GM23248 (cell line): ENCODE data around the gene SDCCAG8. TPM values are rescaled to one million over a fixed set of nuclear protein-coding genes. Genes with fewer than 3 reads are reported as not detected.

ENCODE experiments used
- DNase-seq: peaks from one replicate; pipeline ENCODE4 v3.0.0-alpha.2; 2015
- H2AFZ ChIP-seq: fragments of 200-600 bp; sonication (generic); 2 replicates; pipeline ENCODE4 v1.6.1; 2016; ENCODE audit warnings: antibody characterized with exemption
- H3F3A ChIP-seq: fragments of 200-600 bp; sonication (generic); 2 replicates; pipeline ENCODE4 v1.6.1; 2016; ENCODE audit warnings: mild to moderate bottlenecking, antibody characterized with exemption, mixed run types; ENCODE audit not compliant: insufficient read depth
- H3K27ac ChIP-seq: fragments of 200-600 bp; sonication (generic); 2 replicates; pipeline ENCODE4 v1.5.1; 2016; ENCODE audit warnings: mild to moderate bottlenecking
- H3K27me3 ChIP-seq: fragments of 200-600 bp; sonication (generic); replicated peaks from 2 replicates; pipeline ENCODE4 v1.6.1; 2016; ENCODE audit warnings: mild to moderate bottlenecking; ENCODE audit not compliant: insufficient read depth
- H3K36me3 ChIP-seq: fragments of 200-600 bp; sonication (generic); 2 replicates; pipeline ENCODE4 v1.6.1; 2016; ENCODE audit warnings: low read depth, mild to moderate bottlenecking
- H3K4me1 ChIP-seq: fragments of 200-600 bp; sonication (generic); 2 replicates; pipeline ENCODE4 v1.6.1; 2016; ENCODE audit warnings: mild to moderate bottlenecking; ENCODE audit not compliant: insufficient read depth
- H3K4me2 ChIP-seq: fragments of 200-600 bp; sonication (generic); one replicate; pipeline ENCODE4 v1.6.1; 2016; ENCODE audit warnings: mild to moderate bottlenecking; ENCODE audit not compliant: unreplicated experiment
- H3K4me3 ChIP-seq: fragments of 200-600 bp; sonication (generic); 2 replicates; pipeline ENCODE4 v1.5.1; 2016; ENCODE audit warnings: mild to moderate bottlenecking
- H3K79me2 ChIP-seq: fragments of 200-600 bp; sonication (generic); 2 replicates; pipeline ENCODE4 v1.6.1; 2016; ENCODE audit warnings: mild to moderate bottlenecking; ENCODE audit not compliant: insufficient read depth
- H3K9ac ChIP-seq: fragments of 200-600 bp; sonication (generic); 2 replicates; pipeline ENCODE4 v1.6.1; 2016; ENCODE audit warnings: mild to moderate bottlenecking
- H3K9me2 ChIP-seq: fragments of 200-600 bp; sonication (generic); 2 replicates; pipeline ENCODE4 v1.6.1; 2016; ENCODE audit warnings: mixed run types, mild to moderate bottlenecking, moderate library complexity; ENCODE audit not compliant: insufficient read depth
- H3K9me3 ChIP-seq: fragments of 200-600 bp; sonication (generic); one replicate; pipeline ENCODE4 v1.6.1; 2017; ENCODE audit warnings: low read depth
- H4K20me1 ChIP-seq: fragments of 200-600 bp; sonication (generic); 2 replicates; pipeline ENCODE4 v1.6.0; 2016; ENCODE audit not compliant: insufficient read depth
- EZH2 ChIP-seq: fragments of 200-600 bp; sonication (generic); IDR thresholded peaks from 2 replicates; pipeline ENCODE4 v1.6.1; 2018; ENCODE audit warnings: antibody characterized with exemption, mild to moderate bottlenecking; ENCODE audit not compliant: insufficient read depth, poor library complexity, severe bottlenecking
- EZH2phosphoT487 ChIP-seq: fragments of 200-600 bp; sonication (generic); IDR thresholded peaks from 2 replicates; pipeline ENCODE4 v1.6.1; 2018; ENCODE audit warnings: antibody characterized with exemption, moderate library complexity, mild to moderate bottlenecking, low read depth; ENCODE audit not compliant: insufficient read depth
- WGBS, 2 experiments: methylation state at CpG; one replicate each; pipeline ENCODE4 v1.1.6; 2015 to 2017; ENCODE audit warnings: low lambda C conversion rate in 2 of 2, low coverage in 1 of 2; ENCODE audit errors: missing lambda C conversion rate in 2 of 2; 5-methylcytosine and 5-hydroxymethylcytosine counted together
- in situ Hi-C: fragments of 300-500 bp; cut with MboI; formaldehyde crosslinking; loops from 2 replicates; pipeline ENCODE4 v1.15.0; 2020
- polyA plus RNA-seq: library from polyadenylated mRNA; unstranded; fragments of >200 nt; fragmentation: Nextera tagmentation; extraction: Ambion mirVana; gene quantifications from 2 replicates; pipeline ENCODE4 v1.2.1, GENCODE V29; 2016
- total RNA-seq: library from RNA; depleted of rRNA; stranded (reverse); fragments of >200 nt; shearing (Covaris generic); gene quantifications from 2 replicates; pipeline ENCODE4 v1.2.3, GENCODE V29; 2014

The SDCCAG8 gene
- total and polyA plus RNA-seq, 2 experiments from 2014 or later = 29.4 to 45.3 TPM

GRCh38 chr1:243507672-243508302, 251.9 kb downstream of the SDCCAG8 start:
- H3K27me3 ChIP-seq = no peaks in the 10 kb centered on the region

GRCh38 chr1:243508303-243508713, 252.5 kb downstream of the SDCCAG8 start:
- no peak for DNase-seq
- H3K4me1 ChIP-seq = no peaks in the 10 kb centered on the region
- no peak overlapping the region for H3K9ac ChIP-seq
- H2AFZ ChIP-seq = no peak overlapping the region
- H3K9me2 ChIP-seq = no peaks in the 10 kb centered on the region
- no peaks in the 10 kb centered on the region for H3K79me2 ChIP-seq
- H3K4me3 ChIP-seq = no peak overlapping the region
- TF ChIP-seq EZH2 (no peak), EZH2phosphoT487 (no peak)
- H3K27ac ChIP-seq = no peak overlapping the region
- H3K4me2 ChIP-seq = no peak overlapping the region
- 94% methylated on average over 9 of the region's 9 CpGs for WGBS, 2 experiments
- H3K36me3 ChIP-seq = peaks cover 11% of the 10 kb centered on the region; the same call in 1 of the 2 replicates
- no peaks in the 10 kb centered on the region for H4K20me1 ChIP-seq
- no peaks in the 10 kb centered on the region for H3K9me3 ChIP-seq
- no peaks in the 10 kb centered on the region for H3K27me3 ChIP-seq
- in situ Hi-C loops = no loop called here
- H3F3A ChIP-seq = no peaks in the 10 kb centered on the region

More at GRCh38 chr1:243507672-243508302, 251.9 kb downstream of the SDCCAG8 start:
- Histone ChIP-seq H3K9ac (no peak overlapping the region), H3K79me2 (no peaks in the 10 kb centered on the region), H3K4me2 (no peak overlapping the region), H3K27ac (no peak overlapping the region), H3K9me2 (no peaks in the 10 kb centered on the region), H3K4me1 (no peaks in the 10 kb centered on the region), H4K20me1 (no peaks in the 10 kb centered on the region), H3F3A (no peaks in the 10 kb centered on the region), H3K36me3 (peaks cover 11% of the 10 kb centered on the region; the same call in 1 of the 2 replicates), H3K9me3 (no peaks in the 10 kb centered on the region), H2AFZ (no peak overlapping the region), H3K4me3 (no peak overlapping the region)
- 93 to 94% methylated on average over 8 of the region's 8 CpGs for WGBS, 2 experiments
- TF ChIP-seq EZH2phosphoT487 = no peak
- TF ChIP-seq EZH2 = no peak
- DNase-seq = no peak
- in situ Hi-C loops = no loop called here

- Histone ChIP-seq H2AFZ (no peak overlapping the region), H4K20me1 (no peaks in the 10 kb centered on the region), H3K4me3 (no peak overlapping the region), H3K9ac (no peak overlapping the region), H3K9me2 (no peaks in the 10 kb centered on the region), H3K4me2 (no peak overlapping the region), H3K27me3 (no peaks in the 10 kb centered on the region), H3K27ac (no peak overlapping the region), H3F3A (no peaks in the 10 kb centered on the region), H3K79me2 (no peaks in the 10 kb centered on the region), H3K9me3 (no peaks in the 10 kb centered on the region), H3K36me3 (peaks cover 11% of the 10 kb centered on the region; the same call in 1 of the 2 replicates), H3K4me1 (no peaks in the 10 kb centered on the region)
- 96 to 100% methylated on average over 1 of the region's 1 CpG for WGBS, 2 experiments
- TF ChIP-seq EZH2 (no peak), EZH2phosphoT487 (no peak)
- in situ Hi-C loops = no loop called here
- DNase-seq = no peak
These were observed 253.1 kb downstream of the SDCCAG8 start for GRCh38 chr1:243508943-243509342.

GRCh38 chr1:243510928-243511327, 255.1 kb downstream of the SDCCAG8 start:
- Histone ChIP-seq H3K27ac (no peak overlapping the region), H3K9ac (no peak overlapping the region), H3K27me3 (no peaks in the 10 kb centered on the region), H3K9me2 (no peaks in the 10 kb centered on the region), H3K4me3 (no peak overlapping the region), H3K9me3 (no peaks in the 10 kb centered on the region), H3F3A (0 out of 2 replicates have a peak, but pooled peaks cover 8% of the 10 kb centered on the region), H2AFZ (no peak overlapping the region), H3K4me1 (peaks cover 4% of the 10 kb centered on the region; the same call in 1 of the 2 replicates), H3K36me3 (peaks cover 11% of the 10 kb centered on the region; the same call in 1 of the 2 replicates), H3K4me2 (no peak overlapping the region), H4K20me1 (no peaks in the 10 kb centered on the region), H3K79me2 (no peaks in the 10 kb centered on the region)
- DNase-seq = no peak
- 97 to 98% methylated on average over 3 of the region's 3 CpGs for WGBS, 2 experiments
- in situ Hi-C loops = no loop called here
- TF ChIP-seq EZH2phosphoT487 (no peak), EZH2 (no peak)
